H1 (cell line): ENCODE data around the gene OR8D2. TPM values are rescaled to one million over a fixed set of nuclear protein-coding genes. Genes with fewer than 3 reads are reported as not detected.

Experiments
- CTCF ChIA-PET: fragments of 300-600 bp; sonication (Branson Sonifier 250); formaldehyde crosslinking; loops from one replicate; lab custom pipeline; 2021; ENCODE audit not compliant: partially characterized antibody; lab: Charles Lee
- POLR2A ChIA-PET: fragments of 300-600 bp; sonication (Branson Sonifier 250); formaldehyde crosslinking; loops from one replicate; lab custom pipeline; 2021; ENCODE audit warnings: inconsistent platforms; ENCODE audit not compliant: partially characterized antibody; lab: Charles Lee
- DNase-seq, 2 experiments: peaks; one replicate each; pipeline versions ENCODE4 v3.0.0 to v3.0.0-alpha.2; 2010 to 2022; ENCODE audit warnings: low spot score in 2 of 2, low read depth in 1 of 2, mixed read lengths in 1 of 2
- FAIRE-seq: peaks from 2 replicates; lab custom pipeline; 2011; peaks lifted over from hg19 to GRCh38; lab: Jason Lieb, UNC
- H2AFZ ChIP-seq: 2 replicates; pipeline ENCODE4 v1.8.1; 2012; ENCODE audit warnings: low read length, inconsistent platforms
- H2AK5ac ChIP-seq: 2 replicates; pipeline ENCODE4 v1.6.1; 2013; ENCODE audit warnings: low read depth, low read length
- H2BK120ac ChIP-seq: replicated peaks from 2 replicates; pipeline ENCODE3; 2013; ENCODE audit warnings: low read depth, low read length, inconsistent platforms
- H2BK12ac ChIP-seq: 2 replicates; pipeline ENCODE4 v1.6.1; 2013; ENCODE audit warnings: low read depth, low read length
- H2BK15ac ChIP-seq: 2 replicates; pipeline ENCODE4 v1.6.1; 2013; ENCODE audit warnings: low read length
- H2BK20ac ChIP-seq: 2 replicates; pipeline ENCODE4 v1.6.1; 2013; ENCODE audit warnings: low read length
- H2BK5ac ChIP-seq: 2 replicates; pipeline ENCODE4 v1.6.1; 2013; ENCODE audit warnings: low read depth, low read length
- H3K14ac ChIP-seq: 2 replicates; pipeline ENCODE4 v1.6.1; 2013; ENCODE audit warnings: inconsistent platforms; ENCODE audit not compliant: insufficient read length
- H3K18ac ChIP-seq: 2 replicates; pipeline ENCODE4 v1.6.1; 2013; ENCODE audit warnings: low read length; ENCODE audit errors: extremely low read depth
- H3K23ac ChIP-seq: 2 replicates; pipeline ENCODE4 v1.6.1; 2013; ENCODE audit warnings: inconsistent platforms; ENCODE audit not compliant: insufficient read length
- H3K23me2 ChIP-seq: 2 replicates; pipeline ENCODE4 v1.6.1; 2013; ENCODE audit warnings: low read depth, low read length
- H3K27ac ChIP-seq: 2 replicates; pipeline ENCODE4 v1.6.1; 2011; ENCODE audit warnings: low read depth, low read length, inconsistent platforms
- H3K27me3 ChIP-seq, 4 experiments: replicated peaks in 1 of 4; 1 replicate in 1 of 4; 2 replicates in 3 of 4; pipeline versions ENCODE4 v1.6.1 to v1.8.1; 2011 to 2013; ENCODE audit warnings: low read length in 3 of 4, mild to moderate bottlenecking in 3 of 4, inconsistent platforms in 2 of 4, mixed read lengths in 2 of 4, moderate library complexity in 1 of 4; ENCODE audit not compliant: control insufficient read depth in 3 of 4, insufficient read depth in 3 of 4; ENCODE audit errors: extremely low read depth in 1 of 4
- H3K36me3 ChIP-seq, 4 experiments: 2 replicates each; pipeline versions ENCODE4 v1.6.1 to v1.8.1; 2011 to 2013; ENCODE audit warnings: mild to moderate bottlenecking in 4 of 4, low read length in 3 of 4, moderate library complexity in 2 of 4, control low read depth in 1 of 4, inconsistent platforms in 1 of 4; ENCODE audit not compliant: insufficient read depth in 4 of 4, control insufficient read depth in 2 of 4
- H3K4ac ChIP-seq: replicated peaks from 2 replicates; pipeline ENCODE3; 2013; ENCODE audit warnings: low read length, low read depth, mixed read lengths, inconsistent platforms; ENCODE audit not compliant: insufficient read length
- H3K4me1 ChIP-seq, 4 experiments: replicated peaks in 1 of 4; 1 replicate in 1 of 4; 2 replicates in 3 of 4; pipeline versions ENCODE4 v1.6.1 to v1.8.1; 2011 to 2013; ENCODE audit warnings: low read length in 3 of 4, inconsistent platforms in 2 of 4, mixed read lengths in 1 of 4; ENCODE audit not compliant: insufficient read depth in 4 of 4, control insufficient read depth in 3 of 4
- H3K4me2 ChIP-seq, 2 experiments: 2 replicates each; pipeline versions ENCODE4 v1.6.1 to v1.8.1; 2011 to 2013; ENCODE audit warnings: low read depth in 2 of 2, low read length in 2 of 2, control low read depth in 1 of 2, inconsistent platforms in 1 of 2, mild to moderate bottlenecking in 1 of 2; ENCODE audit not compliant: insufficient read depth in 1 of 2
- H3K4me3 ChIP-seq, 4 experiments: fragments of 200-600, 300-600 bp in 1 of 4; sonication (generic), shearing (Covaris generic), sonication (Bioruptor Twin) in 1 of 4; 2 replicates each; pipeline versions ENCODE4 v1.5.1 to v1.8.1; 2011 to 2016; ENCODE audit warnings: low read length in 4 of 4, low read depth in 3 of 4, control low read depth in 2 of 4, inconsistent platforms in 2 of 4, mild to moderate bottlenecking in 2 of 4, mixed read lengths in 1 of 4, moderate library complexity in 1 of 4; ENCODE audit not compliant: insufficient read depth in 2 of 4; ENCODE audit errors: extremely low read depth in 1 of 4
- H3K56ac ChIP-seq: replicated peaks from 2 replicates; pipeline ENCODE3; 2013; ENCODE audit warnings: low read depth, mild to moderate bottlenecking, mixed read lengths, low read length, inconsistent platforms; ENCODE audit not compliant: insufficient read length
- H3K79me1 ChIP-seq: 2 replicates; pipeline ENCODE4 v1.6.1; 2013; ENCODE audit warnings: low read depth, low read length, control low read depth
- H3K79me2 ChIP-seq, 2 experiments: 2 replicates each; pipeline versions ENCODE4 v1.6.1 to v1.8.1; 2012 to 2013; ENCODE audit warnings: low read length in 2 of 2, mild to moderate bottlenecking in 2 of 2, inconsistent platforms in 1 of 2; ENCODE audit not compliant: insufficient read depth in 2 of 2, control insufficient read depth in 1 of 2
- H3K9ac ChIP-seq, 4 experiments: replicated peaks in 1 of 4; 1 replicate in 1 of 4; 2 replicates in 3 of 4; pipeline versions ENCODE4 v1.6.1 to v1.8.1; 2011 to 2013; ENCODE audit warnings: low read depth in 3 of 4, low read length in 3 of 4, control low read depth in 2 of 4, mild to moderate bottlenecking in 2 of 4, moderate library complexity in 2 of 4, inconsistent platforms in 1 of 4; ENCODE audit errors: extremely low read depth in 1 of 4
- H3K9me3 ChIP-seq, 2 experiments: 2 replicates each; pipeline versions ENCODE4 v1.6.1 to v1.8.1; 2012 to 2013; ENCODE audit warnings: mild to moderate bottlenecking in 2 of 2, moderate library complexity in 2 of 2, control low read depth in 1 of 2, inconsistent platforms in 1 of 2, low read depth in 1 of 2, low read length in 1 of 2, mixed read lengths in 1 of 2; ENCODE audit not compliant: insufficient read depth in 2 of 2
- H4K20me1 ChIP-seq, 2 experiments: replicated peaks in 1 of 2; 2 replicates each; pipeline versions ENCODE3 to v1.8.1; 2011 to 2013; ENCODE audit warnings: inconsistent platforms in 2 of 2, low read length in 2 of 2, mild to moderate bottlenecking in 1 of 2; ENCODE audit not compliant: insufficient read depth in 2 of 2, control insufficient read depth in 1 of 2
- H4K5ac ChIP-seq: 2 replicates; pipeline ENCODE4 v1.6.1; 2013; ENCODE audit warnings: low read length, low read depth, mixed read lengths, inconsistent platforms; ENCODE audit not compliant: insufficient read length
- H4K8ac ChIP-seq: 2 replicates; pipeline ENCODE4 v1.8.0; 2013; ENCODE audit warnings: mild to moderate bottlenecking, moderate library complexity, low read length, inconsistent platforms; ENCODE audit not compliant: insufficient read depth; ENCODE audit errors: extremely low read depth
- H4K91ac ChIP-seq: replicated peaks from 2 replicates; pipeline ENCODE3; 2013; ENCODE audit warnings: low read length, mixed read lengths, inconsistent platforms; ENCODE audit not compliant: insufficient read length
- CHD1 ChIP-seq: IDR thresholded peaks from 2 replicates; pipeline ENCODE4 v1.6.1; 2012; ENCODE audit warnings: low read depth, low read length, improper control_type of control experiment
- EGR1 ChIP-seq: IDR thresholded peaks from 2 replicates; pipeline ENCODE4 v1.6.1; 2011; ENCODE audit warnings: low read depth, low read length, borderline replicate concordance
- JUND ChIP-seq: IDR thresholded peaks from 2 replicates; pipeline ENCODE4 v1.6.1; 2011; ENCODE audit warnings: mild to moderate bottlenecking, improper control_type of control experiment, low read length
- KDM4A ChIP-seq: IDR thresholded peaks from one replicate; pipeline ENCODE4 v1.7.1; 2012; ENCODE audit warnings: low read depth, mild to moderate bottlenecking, moderate library complexity, low read length, inconsistent platforms; ENCODE audit not compliant: severe bottlenecking
- KDM5A ChIP-seq: fragments of 200-600 bp; IDR thresholded peaks from 2 replicates; pipeline ENCODE4 v1.7.1; 2012; ENCODE audit warnings: mild to moderate bottlenecking, low read length, inconsistent platforms, mixed read lengths
- MAFK ChIP-seq: IDR thresholded peaks from 2 replicates; pipeline ENCODE4 v1.6.1; 2012; ENCODE audit warnings: low read depth, mild to moderate bottlenecking, improper control_type of control experiment, low read length
- TAF7 ChIP-seq: optimal IDR thresholded peaks from 2 replicates; pipeline ENCODE3; 2011; ENCODE audit warnings: low read depth, mild to moderate bottlenecking, inconsistent platforms, low read length, moderate library complexity, borderline replicate concordance
- TBP ChIP-seq: IDR thresholded peaks from 2 replicates; pipeline ENCODE4 v1.6.1; 2011; ENCODE audit warnings: low read depth, low read length, improper control_type of control experiment
- TEAD4 ChIP-seq: IDR thresholded peaks from 2 replicates; pipeline ENCODE4 v1.6.1; 2012; ENCODE audit warnings: low read depth, low read length, inconsistent platforms, mixed read lengths
- USF2 ChIP-seq: IDR thresholded peaks from 2 replicates; pipeline ENCODE4 v1.6.1; 2011; ENCODE audit warnings: low read length, improper control_type of control experiment
- WGBS, 2 experiments: shearing (Covaris generic) in 1 of 2; methylation state at CpG; one replicate each; pipeline versions ENCODE4 v1.1.6 to v1.1.7; 2013 to 2015; ENCODE audit warnings: low lambda C conversion rate in 2 of 2, mixed read lengths in 2 of 2, inconsistent platforms in 1 of 2, low coverage in 1 of 2, missing lambda C conversion rate in 1 of 2; ENCODE audit not compliant: insufficient replicate concordance in 2 of 2, insufficient coverage in 1 of 2, insufficient read length in 1 of 2; ENCODE audit errors: extremely low coverage in 1 of 2, missing lambda C conversion rate in 1 of 2; 5-methylcytosine and 5-hydroxymethylcytosine counted together
- polyA plus RNA-seq, 7 experiments: library from polyadenylated mRNA; depleted of rRNA in 3 of 7; stranded (reverse) in 5 of 7; unstranded in 2 of 7; fragments of >200 nt in 5 of 7; fragments of 200-250 nt in 2 of 7; gene quantifications; 1 replicate in 5 of 7; 2 replicates in 1 of 7; 4 replicates in 1 of 7; pipeline versions ENCODE4 v1.2.1 to v1.2.3, GENCODE V29; 2011 to 2013; ENCODE audit warnings: missing spikeins in 2 of 7, mixed read lengths in 2 of 7
- total RNA-seq: library from RNA; stranded (reverse); fragmentation: NEBNext Ultra II Directional; extraction: Animal tissue kit (Norgen Biotek cat#: 25700); gene quantifications from 2 replicates; pipeline ENCODE4 v1.2.1, GENCODE V29; 2021

Gene OR8D2
- total and polyA plus RNA-seq, 2 of the 8 experiments (the other 6 are each of a cell fraction or from before 2014, with no cell fraction given), result not detected

- Histone ChIP-seq H3K9ac (no peak overlapping the region), H2BK120ac (no peak overlapping the region), H3K4me1 (no peaks in the 10 kb centered on the region), H3K4ac (no peak overlapping the region), H2AK5ac (no peak overlapping the region), H3K23me2 (no peaks in the 10 kb centered on the region), H4K91ac (no peak overlapping the region), H3K79me1 (no peaks in the 10 kb centered on the region), H3K18ac (no peak overlapping the region), H4K5ac (no peak overlapping the region), H2BK5ac (no peak overlapping the region), H3K79me2 (no peaks in the 10 kb centered on the region), H3K14ac (no peak overlapping the region), H3K36me3 (no peaks in the 10 kb centered on the region), H2BK20ac (no peak overlapping the region), H3K4me3 (no peak overlapping the region), H4K8ac (no peak overlapping the region), H4K20me1 (no peaks in the 10 kb centered on the region), H2BK12ac (no peak overlapping the region), H3K23ac (no peak overlapping the region), H3K56ac (no peak overlapping the region), H2AFZ (no peak overlapping the region), H3K27me3 (no peaks in the 10 kb centered on the region), H3K9me3 (no peaks in the 10 kb centered on the region), H2BK15ac (no peak overlapping the region), H3K27ac (no peak overlapping the region), H3K4me2 (no peak overlapping the region)
- FAIRE-seq (no peak), DNase-seq (no peak)
- POLR2A ChIA-PET, result no interaction called here
- WGBS, 2 experiments, result 74% methylated on average over 6 of the region's 6 CpGs; no CpG with 5 or more reads in 1 of the 2 experiments
- CTCF ChIA-PET, result no interaction called here
- TF ChIP-seq TAF7, result no peak
- no peak for TF ChIP-seq MAFK
- no peak for TF ChIP-seq EGR1
- TF ChIP-seq USF2, result no peak
- no peak for TF ChIP-seq CHD1
- no peak for TF ChIP-seq KDM4A
- no peak for TF ChIP-seq KDM5A
- TF ChIP-seq TBP, result no peak
- TF ChIP-seq JUND, result no peak
- no peak for TF ChIP-seq TEAD4
Observed at GRCh38 chr11:124339396-124340141, 19.6 kb upstream of the OR8D2 start.
